Measurements from ENCODE around the gene SLC35G6. TPM values are rescaled to one million over a fixed set of nuclear protein-coding genes. Genes with fewer than 3 reads are reported as not detected.

The SLC35G6 gene
- total RNA-seq, 1 experiment from 2014 or later, result not detected

- no peaks in the 10 kb centered on the region for H3F3A ChIP-seq (ENCODE audit: low read length, unreplicated experiment)
- POLR2A ChIA-PET (ENCODE audit: unreplicated experiment), result no interaction called here
- peaks cover 28% of the 10 kb centered on the region for H3K36me3 ChIP-seq (ENCODE audit: low read depth, low read length)
- H3K4me3 ChIP-seq (ENCODE audit: low read length), result no peak overlapping the region
- BruUV-seq (replicated peaks), result no TSS peak
- CTCF ChIA-PET, result no interaction called here
- H3K9me2 ChIP-seq (replicated peaks; ENCODE audit: low read length), result no peaks in the 10 kb centered on the region
- H3K27me3 ChIP-seq (ENCODE audit: low read length), result no peaks in the 10 kb centered on the region
- H3K9ac ChIP-seq (ENCODE audit: low read length), result no peak overlapping the region
- H3K9me3 ChIP-seq (ENCODE audit: low read length), result no peaks in the 10 kb centered on the region
- intact Hi-C loops (cut with micrococcal nuclease), result no loop called here
- no peaks in the 10 kb centered on the region for H3K79me2 ChIP-seq (ENCODE audit: low read length)
- no peak for ATAC-seq
- H2AFZ ChIP-seq (ENCODE audit: low read length), result no peak overlapping the region
- no peaks in the 10 kb centered on the region for H4K20me1 ChIP-seq (ENCODE audit: low read length)
- H3K4me2 ChIP-seq (ENCODE audit: low read length), result no peak overlapping the region
- TF ChIP-seq EZH2 (IDR thresholded peaks at IDR 0.05; ENCODE audit: low read length, unreplicated experiment) (no peak), EZH2phosphoT487 (IDR thresholded peaks at IDR 0.05; ENCODE audit: borderline replicate concordance, low read length) (no peak), CTCF (conservative IDR thresholded peaks at IDR 0.05; ENCODE audit: low read depth, low read length) (no peak)
- H3K27ac ChIP-seq (ENCODE audit: low read length), result no peak overlapping the region
- no peaks in the 10 kb centered on the region for H3K4me1 ChIP-seq (ENCODE audit: insufficient read depth, low read length)
- DNase-seq, result no peak
Observed at GRCh38 chr17:7512105-7512504, 30.9 kb downstream of the SLC35G6 start.

GRCh38 chr17:7512824-7513540, 31.7 kb downstream of the SLC35G6 start:
- intact Hi-C loops (cut with micrococcal nuclease), result no loop called here
- CTCF ChIA-PET, result interaction anchor here (0.6 to 0.8 kb wide), 3 partner anchors 11 to 48 kb away, joined by 3 to 4 read pairs (median 4); no protein-coding TSS in a partner anchor
- H3K36me3 ChIP-seq (ENCODE audit: low read depth, low read length), result peaks cover 24% of the 10 kb centered on the region

More at GRCh38 chr17:7512824-7513540, 31.7 kb downstream of the SLC35G6 start:
- Histone ChIP-seq H2AFZ (ENCODE audit: low read length) (no peak overlapping the region), H3K79me2 (ENCODE audit: low read length) (no peaks in the 10 kb centered on the region), H4K20me1 (ENCODE audit: low read length) (no peaks in the 10 kb centered on the region), H3K27me3 (ENCODE audit: low read length) (no peaks in the 10 kb centered on the region), H3K4me3 (ENCODE audit: low read length) (no peak overlapping the region), H3K9me2 (replicated peaks; ENCODE audit: low read length) (no peaks in the 10 kb centered on the region), H3K4me1 (ENCODE audit: insufficient read depth, low read length) (no peaks in the 10 kb centered on the region), H3K9me3 (ENCODE audit: low read length) (no peaks in the 10 kb centered on the region), H3K9ac (ENCODE audit: low read length) (no peak overlapping the region), H3K4me2 (ENCODE audit: low read length) (no peak overlapping the region), H3F3A (ENCODE audit: low read length, unreplicated experiment) (no peaks in the 10 kb centered on the region), H3K27ac (ENCODE audit: low read length) (no peak overlapping the region)
- ATAC-seq, result no peak
- BruUV-seq (replicated peaks), result no TSS peak
- POLR2A ChIA-PET (ENCODE audit: unreplicated experiment), result interaction anchor here (0.7 kb wide), 1 partner anchor 156 kb away, joined by 3 read pairs; no protein-coding TSS in a partner anchor
- TF ChIP-seq EZH2 (IDR thresholded peaks at IDR 0.05; ENCODE audit: low read length, unreplicated experiment) (no peak), EZH2phosphoT487 (IDR thresholded peaks at IDR 0.05; ENCODE audit: borderline replicate concordance, low read length) (no peak), CTCF (conservative IDR thresholded peaks at IDR 0.05; ENCODE audit: low read depth, low read length) (no peak)
- no peak for DNase-seq
